Activated CD4-positive, alpha-beta T cell treated with anti-CD3 and anti-CD28 coated beads, Interleukin-2, amount 50 U/mL, for 1 hour (primary cell): ENCODE measurements around the gene MEF2A.

ENCODE experiments used
- DNase-seq: peaks from one replicate; pipeline ENCODE4 v3.0.0-alpha.2; 2020

MEF2A gene

GRCh38 chr15:99564221-99565048, 1.3 kb upstream of the MEF2A start:
- DNase-seq = no peak

- DNase-seq = no peak
Measured at GRCh38 chr15:99565049-99565298, 810 bp upstream of the MEF2A start.

- no peak for DNase-seq
Measured at GRCh38 chr15:99566157-99566897, 543 bp downstream of the MEF2A start.

GRCh38 chr15:99568625-99569352, 3.0 kb downstream of the MEF2A start:
- DNase-seq = no peak

GRCh38 chr15:99571299-99571698, 5.5 kb downstream of the MEF2A start:
- no peak for DNase-seq

- DNase-seq = no peak
Measured at GRCh38 chr15:99574048-99574447, 8.3 kb downstream of the MEF2A start.

- DNase-seq = no peak
Measured at GRCh38 chr15:99574502-99574901, 8.7 kb downstream of the MEF2A start.

GRCh38 chr15:99578809-99579208, 13.0 kb downstream of the MEF2A start:
- no peak for DNase-seq

- no peak for DNase-seq
Measured at GRCh38 chr15:99580076-99580475, 14.3 kb downstream of the MEF2A start.

- DNase-seq = no peak
Measured at GRCh38 chr15:99582508-99582960, 16.8 kb downstream of the MEF2A start.

- no peak for DNase-seq
Measured at GRCh38 chr15:99584081-99584600, 18.4 kb downstream of the MEF2A start.

GRCh38 chr15:99586121-99586520, 20.3 kb downstream of the MEF2A start:
- DNase-seq = no peak

- no peak for DNase-seq
Measured at GRCh38 chr15:99589801-99590200, 24.0 kb downstream of the MEF2A start.

GRCh38 chr15:99590913-99591646, 25.3 kb downstream of the MEF2A start:
- no peak for DNase-seq

GRCh38 chr15:99592145-99592791, 26.5 kb downstream of the MEF2A start:
- no peak for DNase-seq

GRCh38 chr15:99593070-99593469, 27.3 kb downstream of the MEF2A start:
- no peak for DNase-seq

- no peak for DNase-seq
Measured at GRCh38 chr15:99594916-99595315, 29.1 kb downstream of the MEF2A start.

- DNase-seq = no peak
Measured at GRCh38 chr15:99598296-99598695, 32.5 kb downstream of the MEF2A start.

- no peak for DNase-seq
Measured at GRCh38 chr15:99603828-99604227, 38.0 kb downstream of the MEF2A start.

- DNase-seq = no peak
Measured at GRCh38 chr15:99604865-99605264, 39.1 kb downstream of the MEF2A start.

GRCh38 chr15:99605490-99605931, 39.7 kb downstream of the MEF2A start:
- DNase-seq = no peak

GRCh38 chr15:99605990-99606389, 40.2 kb downstream of the MEF2A start:
- no peak for DNase-seq
